Heart left ventricle (tissue), 16 donors: ENCODE measurements around the gene PIGR. TPM values are rescaled to one million over a fixed set of nuclear protein-coding genes. Genes with fewer than 3 reads are reported as not detected.

Experiments used
- ATAC-seq, 4 donors: fragments of 200-7000 bp; cut with Tn5 transposase; one replicate each; pipeline ENCODE4 v1.9.1; 2020 to 2022; ENCODE audit warnings: moderate library complexity in 4 of 4, mild to moderate bottlenecking in 3 of 4, moderate number of reproducible peaks in 1 of 4
- DNase-seq, 5 donors: peaks; one replicate each; pipeline ENCODE4 v3.0.0-alpha.2; 2020
- H3K27ac ChIP-seq, 12 donors: fragments of 200-600 bp; sonication (generic) in 4 of 12; one replicate each; pipeline versions ENCODE4 v1.5.0 to v1.8.0; 2016 to 2022; ENCODE audit warnings: mild to moderate bottlenecking in 2 of 12
- H3K27me3 ChIP-seq, 9 donors: fragments of 200-600 bp; sonication (generic) in 2 of 9; one replicate each; pipeline versions ENCODE4 v1.5.1 to v1.8.0; 2016 to 2022; ENCODE audit warnings: mild to moderate bottlenecking in 3 of 9
- H3K36me3 ChIP-seq, 9 donors: fragments of 200-600 bp; sonication (generic) in 2 of 9; one replicate each; pipeline versions ENCODE4 v1.5.0 to v1.8.0; 2018 to 2022; ENCODE audit warnings: mild to moderate bottlenecking in 2 of 9
- H3K4me1 ChIP-seq, 12 donors: fragments of 200-600 bp; sonication (generic) in 4 of 12; one replicate each; pipeline versions ENCODE4 v1.5.0 to v1.8.0; 2016 to 2022; ENCODE audit warnings: mild to moderate bottlenecking in 3 of 12
- H3K4me3 ChIP-seq, 12 donors: fragments of 200-600 bp; sonication (generic) in 4 of 12; one replicate each; pipeline versions ENCODE4 v1.5.0 to v1.8.0; 2017 to 2022; ENCODE audit warnings: mild to moderate bottlenecking in 9 of 12, moderate library complexity in 4 of 12
- H3K9me3 ChIP-seq, 12 donors: fragments of 200-600 bp; sonication (generic) in 4 of 12; one replicate each; pipeline versions ENCODE4 v1.5.0 to v1.8.0; 2016 to 2022; ENCODE audit warnings: mild to moderate bottlenecking in 1 of 12
- CTCF ChIP-seq, 12 donors: fragments of 200-600 bp; sonication (generic) in 4 of 12; IDR thresholded peaks; one replicate each; pipeline versions ENCODE4 v1.5.0 to v1.8.0; 2018 to 2022; ENCODE audit warnings: antibody characterized with exemption in 12 of 12, mild to moderate bottlenecking in 5 of 12
- POLR2A ChIP-seq, 2 donors: fragments of 450-650 bp; IDR thresholded peaks; one replicate each; pipeline ENCODE4 v1.6.1; 2017; ENCODE audit warnings: antibody characterized with exemption in 2 of 2, mild to moderate bottlenecking in 2 of 2, moderate library complexity in 2 of 2
- WGBS, 4 donors: extraction: QIAGEN DNeasy Blood & Tissue Kit in 2 of 4; methylation state at CpG; one replicate each; pipeline versions ENCODE4 v1.1.5 to v1.1.7; 2013 to 2018; 5-methylcytosine and 5-hydroxymethylcytosine counted together
- intact Hi-C, 10 donors: fragments of 100-400 bp; cut with DNase I; formaldehyde crosslinking; loops; one replicate each; pipeline versions ENCODE4 v1.11.1 to v1.14.2; 2022
- polyA plus RNA-seq, 2 donors: library from polyadenylated mRNA; stranded (reverse); fragments of 200-250 nt; gene quantifications; one replicate each; pipeline ENCODE4 v1.2.3, GENCODE V29; 2013
- total RNA-seq, 9 donors: library from RNA; depleted of rRNA in 2 of 9; stranded (reverse); fragments of >200 nt in 2 of 9; fragmentation: NEBNext Ultra II Directional in 3 of 9; extraction: Animal tissue kit (Norgen Biotek cat#: 25700) in 3 of 9; gene quantifications; one replicate each; pipeline versions ENCODE4 v1.1.0 to v1.2.4, GENCODE V29; 2016 to 2023
- donor health status: ischemic (EF 13 %, LVEDD 7.1; RV severe dilation, severe dysfunction).
- donor health status: healthy with polysubstance abuse.
- donor health status: DM: no; HTN: yes; CAD: no.
- donor health status: DM: no; HTN: no; CAD: no.
- donor health status: ischemic (EF 25% LVEDD 6.9; RV normal size, moderate dysfunction).
- donor health status: ischemic (EF 25% LVEDD 5.7; RV mildly dilated, moderate dysfunction).
- donor health status: healthy.
- donor health status: DM: yes; HTN: yes; CAD: no.
- donor health status: ischemic (EF 35%, LVEDD 5.7; RV mildly dilated, moderate dysfunction).
- donor health status: nonischemic (EF 11% LVEDD 7.7; RV severe dilation, severe dysfunction).
- donor health status: DM: yes; HTN: yes; CAD: no.
- donor health status: PGD.
- donor health status: ischemic (EF 29% LVEDD 5.4; RV normal size, mild dysfunction).
- donor health status: nonischemic (EF 23%, LVEDD 6.1; RV moderate dilation, normal function).

PIGR gene
- total and polyA plus RNA-seq, 11 donors, result 0.04 to 0.64 (median 0.45) TPM; not detected in 7

- no peak for ATAC-seq
- WGBS, 4 donors, result 72 to 84% (median 78%) methylated on average over 4 of the region's 4 CpGs
- no peaks in the 10 kb centered on the region for H3K9me3 ChIP-seq
- TF ChIP-seq CTCF (IDR thresholded peaks at IDR 0.05) (no peak), POLR2A (IDR thresholded peaks at IDR 0.05) (no peak)
- H3K36me3 ChIP-seq, result no peaks in the 10 kb centered on the region
- intact Hi-C loops, result no loop called here
- H3K27me3 ChIP-seq, result peaks cover 0 to 8% (median 0%) of the 10 kb centered on the region in 9 donors
- H3K4me1 ChIP-seq, result peaks cover 0 to 15% (median 2%) of the 10 kb centered on the region in 12 donors
- DNase-seq, result no peak
- no peak overlapping the region for H3K27ac ChIP-seq
- H3K4me3 ChIP-seq, result no peak overlapping the region
Observed at GRCh38 chr1:206887701-206888100, 58.6 kb downstream of the PIGR start.

- Histone ChIP-seq H3K4me3 (no peak overlapping the region), H3K36me3 (no peaks in the 10 kb centered on the region), H3K27ac (no peak overlapping the region), H3K27me3 (peaks cover 0 to 6% (median 0%) of the 10 kb centered on the region in 9 donors), H3K4me1 (peaks cover 0 to 15% (median 2%) of the 10 kb centered on the region in 12 donors), H3K9me3 (no peaks in the 10 kb centered on the region)
- no peak for ATAC-seq
- WGBS, 4 donors, result 86 to 96% (median 91%) methylated on average over 1 of the region's 1 CpG
- no peak for DNase-seq
- intact Hi-C loops, result no loop called here
- no peak for TF ChIP-seq CTCF (IDR thresholded peaks at IDR 0.05)
- no peak for TF ChIP-seq POLR2A (IDR thresholded peaks at IDR 0.05)
Observed at GRCh38 chr1:206886831-206887230, 59.4 kb downstream of the PIGR start.

GRCh38 chr1:206885341-206886060, 60.8 kb downstream of the PIGR start:
- H3K27ac ChIP-seq, result no peak overlapping the region
- no peak overlapping the region for H3K4me3 ChIP-seq
- H3K9me3 ChIP-seq, result no peaks in the 10 kb centered on the region
- intact Hi-C loops, result no loop called here
- peaks cover 0 to 3% (median 0%) of the 10 kb centered on the region in 9 donors for H3K27me3 ChIP-seq
- whole genome bisulfite sequencing, 4 donors, result 81 to 95% (median 85%) methylated on average over 3 of the region's 3 CpGs
- DNase-seq, result no peak
- peaks cover 0 to 6% (median 0%) of the 10 kb centered on the region in 12 donors for H3K4me1 ChIP-seq
- TF ChIP-seq POLR2A (IDR thresholded peaks at IDR 0.05) (no peak), CTCF (IDR thresholded peaks at IDR 0.05) (no peak)
- no peak for ATAC-seq
- no peaks in the 10 kb centered on the region for H3K36me3 ChIP-seq

DNA sequence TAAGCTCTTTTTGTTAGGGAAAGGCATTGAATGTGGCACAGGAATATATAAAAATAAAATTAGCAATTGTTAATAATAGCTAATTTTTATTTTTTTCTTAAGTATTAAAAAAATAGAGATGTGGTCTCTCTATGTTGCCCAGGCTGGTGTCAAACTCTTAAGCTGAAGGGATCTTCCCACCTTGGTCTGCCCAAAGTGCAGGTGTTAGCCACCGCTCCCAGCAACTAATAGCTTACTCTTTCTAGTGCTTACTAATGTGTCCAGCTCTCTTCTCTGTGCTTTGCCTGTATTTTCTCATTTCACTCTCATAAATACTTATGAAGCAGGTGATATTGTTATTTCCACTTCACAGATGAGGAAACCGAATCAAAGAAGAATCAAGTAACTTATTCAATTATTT, 62.4 kb downstream of the PIGR start:
- Histone ChIP-seq H3K4me3 (no peak overlapping the region), H3K27me3 (peaks cover 0 to 3% (median 0%) of the 10 kb centered on the region in 9 donors), H3K4me1 (no peaks in the 10 kb centered on the region), H3K27ac (no peak overlapping the region), H3K36me3 (no peaks in the 10 kb centered on the region), H3K9me3 (peaks cover 0 to 8% (median 0%) of the 10 kb centered on the region in 12 donors)
- ATAC-seq (no peak), DNase-seq (no peak)
- intact Hi-C loops, result no loop called here
- WGBS, 4 donors, result 89 to 96% (median 92%) methylated on average over 2 of the region's 2 CpGs
- no peak for TF ChIP-seq POLR2A (IDR thresholded peaks at IDR 0.05)
- TF ChIP-seq CTCF (IDR thresholded peaks at IDR 0.05), result no peak
